ENCODE data around the gene EGF. TPM values are rescaled to one million over a fixed set of nuclear protein-coding genes. Genes with fewer than 3 reads are reported as not detected.

EGF gene
- total and polyA plus RNA-seq, 10 donors, result 0.03 to 2.5 (median 0.88) TPM; not detected in 1

GRCh38 chr4:110020646-110021443, 108.2 kb downstream of the EGF start:
- no peak overlapping the region for H3K4me3 ChIP-seq
- no peaks in the 10 kb centered on the region for H3K36me3 ChIP-seq
- intact Hi-C loops (cut with DNase I; ENCODE audit: low total_unique reads), result no loop called here
- DNase-seq, result no peak
- no peaks in the 10 kb centered on the region for H3K27me3 ChIP-seq (replicated peaks in 1 of 7)
- H3K9me3 ChIP-seq, result peaks cover 0 to 12% (median 0%) of the 10 kb centered on the region in 8 donors
- WGBS, 5 donors, result 56 to 80% (median 76%) methylated on average over 4 of the region's 4 CpGs
- no peak overlapping the region for H3K27ac ChIP-seq
- TF ChIP-seq, protein P1, sequence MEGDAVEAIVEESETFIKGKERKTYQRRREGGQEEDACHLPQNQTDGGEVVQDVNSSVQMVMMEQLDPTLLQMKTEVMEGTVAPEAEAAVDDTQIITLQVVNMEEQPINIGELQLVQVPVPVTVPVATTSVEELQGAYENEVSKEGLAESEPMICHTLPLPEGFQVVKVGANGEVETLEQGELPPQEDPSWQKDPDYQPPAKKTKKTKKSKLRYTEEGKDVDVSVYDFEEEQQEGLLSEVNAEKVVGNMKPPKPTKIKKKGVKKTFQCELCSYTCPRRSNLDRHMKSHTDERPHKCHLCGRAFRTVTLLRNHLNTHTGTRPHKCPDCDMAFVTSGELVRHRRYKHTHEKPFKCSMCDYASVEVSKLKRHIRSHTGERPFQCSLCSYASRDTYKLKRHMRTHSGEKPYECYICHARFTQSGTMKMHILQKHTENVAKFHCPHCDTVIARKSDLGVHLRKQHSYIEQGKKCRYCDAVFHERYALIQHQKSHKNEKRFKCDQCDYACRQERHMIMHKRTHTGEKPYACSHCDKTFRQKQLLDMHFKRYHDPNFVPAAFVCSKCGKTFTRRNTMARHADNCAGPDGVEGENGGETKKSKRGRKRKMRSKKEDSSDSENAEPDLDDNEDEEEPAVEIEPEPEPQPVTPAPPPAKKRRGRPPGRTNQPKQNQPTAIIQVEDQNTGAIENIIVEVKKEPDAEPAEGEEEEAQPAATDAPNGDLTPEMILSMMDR (IDR thresholded peaks at IDR 0.05 in 8 of 11, conservative IDR thresholded peaks at IDR 0.05 in 3 of 11), result no peak
- TF ChIP-seq POLR2A (IDR thresholded peaks at IDR 0.05) (no peak), POLR2AphosphoS5 (IDR thresholded peaks at IDR 0.05) (no peak)
- no peaks in the 10 kb centered on the region for H3K4me1 ChIP-seq

DNA sequence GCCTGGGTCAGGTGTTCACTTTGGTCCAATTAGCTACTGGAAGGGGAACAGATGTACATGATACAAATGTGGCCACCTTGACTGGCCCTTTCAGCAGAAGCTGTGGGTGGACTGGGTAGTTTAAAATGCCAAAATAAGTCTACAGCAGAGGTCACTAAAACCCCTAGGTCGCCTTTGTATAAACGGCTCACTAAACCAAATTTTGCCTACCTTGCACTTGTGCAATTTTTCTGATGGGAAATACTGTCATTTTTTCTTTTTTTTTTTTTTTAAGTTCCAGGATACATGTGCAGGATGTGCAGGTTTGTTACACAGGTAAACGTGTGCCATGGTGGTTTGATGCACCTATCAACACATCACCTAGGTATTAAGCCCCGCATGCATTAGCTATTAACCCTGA, 109.8 kb downstream of the EGF start:
- H3K27ac ChIP-seq, result no peak overlapping the region
- DNase-seq, result no peak
- H3K4me3 ChIP-seq, result no peak overlapping the region
- H3K27me3 ChIP-seq (replicated peaks in 1 of 7), result no peaks in the 10 kb centered on the region
- no peaks in the 10 kb centered on the region for H3K4me1 ChIP-seq
- intact Hi-C loops (cut with DNase I; ENCODE audit: low total_unique reads), result no loop called here
- no peaks in the 10 kb centered on the region for H3K9me3 ChIP-seq
- WGBS, 5 donors, result 78 to 93% (median 91%) methylated on average over 4 of the region's 4 CpGs
- TF ChIP-seq POLR2A (IDR thresholded peaks at IDR 0.05) (no peak), POLR2AphosphoS5 (IDR thresholded peaks at IDR 0.05) (no peak)
- TF ChIP-seq, protein P1 (IDR thresholded peaks at IDR 0.05 in 8 of 11, conservative IDR thresholded peaks at IDR 0.05 in 3 of 11), result no peak
- H3K36me3 ChIP-seq, result no peaks in the 10 kb centered on the region

DNA sequence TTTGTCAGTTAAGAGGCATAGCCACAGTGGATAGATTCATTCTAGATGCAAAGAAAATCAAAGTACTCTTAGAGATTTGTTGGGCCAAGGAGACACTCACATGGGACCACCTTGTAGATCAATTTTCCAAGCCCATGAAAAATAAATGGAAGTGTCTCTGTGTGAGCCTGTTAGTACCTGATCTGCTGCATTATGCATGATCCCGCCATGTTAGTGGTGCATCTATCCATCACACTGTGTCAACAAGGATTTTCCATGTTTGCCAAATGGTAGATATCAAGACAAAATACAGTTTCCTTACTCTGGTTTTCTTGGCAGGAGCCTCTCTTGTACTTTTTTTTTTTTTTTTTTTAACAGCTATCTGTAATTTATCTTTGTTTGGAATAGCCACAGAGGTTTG, 112.4 kb downstream of the EGF start:
- H3K9me3 ChIP-seq, result no peaks in the 10 kb centered on the region
- peaks cover 0 to 9% (median 0%) of the 10 kb centered on the region in 7 donors for H3K27me3 ChIP-seq (replicated peaks in 1 of 7)
- 85 to 95% (median 92%) methylated on average over 1 of the region's 1 CpG for WGBS, 5 donors
- TF ChIP-seq, protein P1 (IDR thresholded peaks at IDR 0.05 in 8 of 11, conservative IDR thresholded peaks at IDR 0.05 in 3 of 11), result no peak
- TF ChIP-seq POLR2A (IDR thresholded peaks at IDR 0.05) (no peak), POLR2AphosphoS5 (IDR thresholded peaks at IDR 0.05) (no peak)
- intact Hi-C loops (cut with DNase I; ENCODE audit: low total_unique reads), result no loop called here
- no peaks in the 10 kb centered on the region for H3K36me3 ChIP-seq
- no peaks in the 10 kb centered on the region for H3K4me1 ChIP-seq
- DNase-seq, result no peak
- H3K27ac ChIP-seq, result no peak overlapping the region
- no peak overlapping the region for H3K4me3 ChIP-seq

DNA sequence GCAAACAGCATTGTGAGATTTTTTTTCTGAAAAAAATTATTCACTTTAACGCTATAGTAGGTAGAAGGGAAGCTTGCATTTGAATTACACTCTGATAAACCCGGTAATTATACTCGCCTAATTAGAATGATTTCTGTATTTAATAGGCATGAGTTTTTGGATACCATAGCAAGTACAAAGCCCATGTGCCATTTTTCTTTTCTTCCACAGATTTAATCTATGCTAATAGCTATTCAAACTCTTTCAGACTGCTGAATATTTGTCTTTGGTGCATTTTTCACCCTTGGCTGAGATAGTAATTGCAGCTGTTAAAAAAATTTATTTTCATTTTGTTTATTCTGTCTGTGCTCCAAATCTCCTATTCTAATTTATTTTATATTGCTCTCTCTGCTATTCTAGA, 113.0 kb downstream of the EGF start:
- no peak for TF ChIP-seq POLR2AphosphoS5 (IDR thresholded peaks at IDR 0.05)
- TF ChIP-seq, protein P1 (IDR thresholded peaks at IDR 0.05 in 8 of 11, conservative IDR thresholded peaks at IDR 0.05 in 3 of 11), result no peak
- TF ChIP-seq POLR2A (IDR thresholded peaks at IDR 0.05), result no peak
- 92 to 98% (median 94%) methylated on average over 3 of the region's 3 CpGs for WGBS, 5 donors
- H3K27ac ChIP-seq, result no peak overlapping the region
- H3K4me3 ChIP-seq, result no peak overlapping the region
- H3K9me3 ChIP-seq, result no peaks in the 10 kb centered on the region
- intact Hi-C loops (cut with DNase I; ENCODE audit: low total_unique reads), result no loop called here
- no peaks in the 10 kb centered on the region for H3K4me1 ChIP-seq
- DNase-seq, result no peak
- no peaks in the 10 kb centered on the region for H3K36me3 ChIP-seq
- H3K27me3 ChIP-seq (replicated peaks in 1 of 7), result peaks cover 0 to 11% (median 0%) of the 10 kb centered on the region in 7 donors
